ENCODE measurements around the gene TRABD. TPM values are rescaled to one million over a fixed set of nuclear protein-coding genes. Genes with fewer than 3 reads are reported as not detected.

The TRABD gene
- polyA plus RNA-seq, 1 of the 3 experiments (the other 2 are of a cell fraction), result 50.6 TPM

GRCh38 chr22:50138041-50138440 is 47.7 kb upstream of the TRABD start:
- no peaks in the 10 kb centered on the region for H3K27me3 ChIP-seq (ENCODE audit: insufficient read depth)
- H3K9me2 ChIP-seq, result no peaks in the 10 kb centered on the region
- no peaks in the 10 kb centered on the region for H3F3A ChIP-seq (replicated peaks; ENCODE audit: insufficient read depth)
- no peak overlapping the region for H3K4me2 ChIP-seq
- DNase-seq, result no peak
- peaks cover 3 to 4% of the 10 kb centered on the region in 2 experiments for H3K36me3 ChIP-seq (replicated peaks in 1 of 2; ENCODE audit: control insufficient read depth in 1 of 2, insufficient read depth in 2 of 2, low read length in 1 of 2)
- CTCF ChIA-PET, result interaction anchor here (1.1 to 2.6 kb wide), 3 partner anchors 9 to 208 kb away, joined by 3 to 18 read pairs (median 3); no protein-coding TSS in a partner anchor
- H3K4me3 ChIP-seq (ENCODE audit: low read depth in 2 of 2, low read length in 1 of 2), result no peak overlapping the region
- no peaks in the 10 kb centered on the region for H3K4me1 ChIP-seq (ENCODE audit: control insufficient read depth in 1 of 2, insufficient read depth in 2 of 2, low read depth in 1 of 2, low read length in 1 of 2)
- no peak overlapping the region for H3K27ac ChIP-seq (ENCODE audit: low read depth in 2 of 2, low read length in 1 of 2)
- WGBS (ENCODE audit: low lambda C conversion rate), result 98% methylated on average over 4 of the region's 4 CpGs
- no peaks in the 10 kb centered on the region for H4K20me1 ChIP-seq (ENCODE audit: insufficient read depth)
- no peaks in the 10 kb centered on the region for H3K9me3 ChIP-seq
- H2AFZ ChIP-seq (ENCODE audit: low read depth), result no peak overlapping the region
- no peaks in the 10 kb centered on the region for H3K79me2 ChIP-seq (ENCODE audit: insufficient read depth)
- no peak overlapping the region for H3K9ac ChIP-seq
- POLR2A ChIA-PET, result no interaction called here
- TF ChIP-seq SIN3A (IDR thresholded peaks at IDR 0.05; ENCODE audit: borderline replicate concordance, low read depth, low read length), result no peak
- TF ChIP-seq NRF1 (IDR thresholded peaks at IDR 0.05; ENCODE audit: low read depth, low read length), result no peak

GRCh38 chr22:50138988-50139387 is 46.7 kb upstream of the TRABD start:
- no peaks in the 10 kb centered on the region for H3K9me2 ChIP-seq
- H3K27ac ChIP-seq (ENCODE audit: low read depth in 2 of 2, low read length in 1 of 2), result no peak overlapping the region
- POLR2A ChIA-PET, result no interaction called here
- CTCF ChIA-PET, result no interaction called here
- DNase-seq, result no peak
- H3K27me3 ChIP-seq (ENCODE audit: insufficient read depth), result no peaks in the 10 kb centered on the region
- TF ChIP-seq CHD2 (IDR thresholded peaks at IDR 0.05; ENCODE audit: low read length, partially characterized antibody), result no peak
- no peak for TF ChIP-seq POLR2AphosphoS5 (IDR thresholded peaks at IDR 0.05; ENCODE audit: low read depth, low read length)
- TF ChIP-seq FOSL2 (IDR thresholded peaks at IDR 0.05; ENCODE audit: borderline replicate concordance, low read depth), result no peak
- no peak for TF ChIP-seq RCOR1 (IDR thresholded peaks at IDR 0.05; ENCODE audit: low read length)
- no peak for TF ChIP-seq RXRA (IDR thresholded peaks at IDR 0.05; ENCODE audit: borderline replicate concordance, low read depth)
- no peak for TF ChIP-seq MEF2A (IDR thresholded peaks at IDR 0.05; ENCODE audit: borderline replicate concordance, low read depth)
- no peak overlapping the region for H3K9ac ChIP-seq
- no peak overlapping the region for H3K4me3 ChIP-seq (ENCODE audit: low read depth in 2 of 2, low read length in 1 of 2)
- no peak overlapping the region for H3K4me2 ChIP-seq
- WGBS (ENCODE audit: low lambda C conversion rate), result 93% methylated on average over 9 of the region's 9 CpGs
- H3K9me3 ChIP-seq, result no peaks in the 10 kb centered on the region
- no peaks in the 10 kb centered on the region for H3K4me1 ChIP-seq (ENCODE audit: control insufficient read depth in 1 of 2, insufficient read depth in 2 of 2, low read depth in 1 of 2, low read length in 1 of 2)
- H3F3A ChIP-seq (replicated peaks; ENCODE audit: insufficient read depth), result no peaks in the 10 kb centered on the region
- no peaks in the 10 kb centered on the region for H4K20me1 ChIP-seq (ENCODE audit: insufficient read depth)
- H2AFZ ChIP-seq (ENCODE audit: low read depth), result no peak overlapping the region
- H3K79me2 ChIP-seq (ENCODE audit: insufficient read depth), result no peaks in the 10 kb centered on the region
- peaks cover 3 to 4% of the 10 kb centered on the region in 2 experiments for H3K36me3 ChIP-seq (replicated peaks in 1 of 2; ENCODE audit: control insufficient read depth in 1 of 2, insufficient read depth in 2 of 2, low read length in 1 of 2)

GRCh38 chr22:50139843-50140415 is 45.8 kb upstream of the TRABD start:
- DNase-seq, result no peak
- H3K27ac ChIP-seq (ENCODE audit: low read depth in 2 of 2, low read length in 1 of 2), result no peak overlapping the region
- H3K9ac ChIP-seq, result no peak overlapping the region
- H3K36me3 ChIP-seq (replicated peaks in 1 of 2; ENCODE audit: control insufficient read depth in 1 of 2, insufficient read depth in 2 of 2, low read length in 1 of 2), result peaks cover 3 to 4% of the 10 kb centered on the region in 2 experiments
- ChIA-PET POLR2A (no interaction called here), CTCF (no interaction called here)
- no peaks in the 10 kb centered on the region for H3F3A ChIP-seq (replicated peaks; ENCODE audit: insufficient read depth)
- H3K9me2 ChIP-seq, result no peaks in the 10 kb centered on the region
- H3K4me3 ChIP-seq (ENCODE audit: low read depth in 2 of 2, low read length in 1 of 2), result no peak overlapping the region
- H3K4me1 ChIP-seq (ENCODE audit: control insufficient read depth in 1 of 2, insufficient read depth in 2 of 2, low read depth in 1 of 2, low read length in 1 of 2), result no peaks in the 10 kb centered on the region
- no peak overlapping the region for H3K4me2 ChIP-seq
- WGBS (ENCODE audit: low lambda C conversion rate), result 92% methylated on average over 13 of the region's 15 CpGs
- H3K79me2 ChIP-seq (ENCODE audit: insufficient read depth), result no peaks in the 10 kb centered on the region
- no peak for TF ChIP-seq MXI1 (IDR thresholded peaks at IDR 0.05; ENCODE audit: low read depth, low read length)
- no peak for TF ChIP-seq USF2 (IDR thresholded peaks at IDR 0.05; ENCODE audit: borderline replicate concordance, low read depth, low read length)
- no peak for TF ChIP-seq FOSL2 (IDR thresholded peaks at IDR 0.05; ENCODE audit: borderline replicate concordance, low read depth)
- no peak for TF ChIP-seq EP300 (IDR thresholded peaks at IDR 0.05; ENCODE audit: borderline replicate concordance in 1 of 2, low read depth in 1 of 2, low read length in 1 of 2)
- no peak for TF ChIP-seq TEAD4 (IDR thresholded peaks at IDR 0.05; ENCODE audit: borderline replicate concordance, insufficient read depth)
- no peak for TF ChIP-seq REST (IDR thresholded peaks at IDR 0.05; ENCODE audit: low read depth, low read length)
- no peak for TF ChIP-seq TCF12 (IDR thresholded peaks at IDR 0.05)
- TF ChIP-seq RCOR1 (IDR thresholded peaks at IDR 0.05; ENCODE audit: low read length), result no peak
- TF ChIP-seq TAF1 (IDR thresholded peaks at IDR 0.05; ENCODE audit: borderline replicate concordance, low read depth, low read length), result no peak
- no peaks in the 10 kb centered on the region for H3K9me3 ChIP-seq
- no peak overlapping the region for H2AFZ ChIP-seq (ENCODE audit: low read depth)
- H4K20me1 ChIP-seq (ENCODE audit: insufficient read depth), result no peaks in the 10 kb centered on the region
- H3K27me3 ChIP-seq (ENCODE audit: insufficient read depth), result no peaks in the 10 kb centered on the region

Data from SK-N-SH (cell line).